Measurements from ENCODE around the gene YAE1.

YAE1 gene

DNA sequence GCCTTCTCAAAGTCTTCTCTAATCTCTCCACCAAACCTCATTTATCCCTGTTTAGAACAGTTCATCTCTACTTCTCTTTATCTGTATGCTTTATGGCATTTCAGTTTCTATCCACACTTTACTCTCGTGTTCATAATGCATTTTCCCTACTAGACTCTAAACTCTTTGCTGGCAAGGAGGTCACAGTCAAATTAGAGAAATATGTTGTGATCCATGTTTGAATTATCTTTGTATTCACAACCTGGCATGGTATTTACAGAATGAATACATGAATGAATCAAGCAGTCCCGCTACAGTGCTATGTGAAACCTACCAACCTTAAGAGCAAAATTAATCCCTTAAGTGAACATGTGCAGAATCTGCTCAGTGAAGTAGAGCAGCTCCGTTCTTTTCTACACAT is 12.8 kb upstream of the YAE1 start:
- TF ChIP-seq CEBPB (IDR thresholded peaks at IDR 0.05) (no peak), EGR1 (IDR thresholded peaks at IDR 0.05) (no peak), ZBTB7A (IDR thresholded peaks at IDR 0.05; ENCODE audit: low read depth) (no peak)
- TF ChIP-seq, protein P1, sequence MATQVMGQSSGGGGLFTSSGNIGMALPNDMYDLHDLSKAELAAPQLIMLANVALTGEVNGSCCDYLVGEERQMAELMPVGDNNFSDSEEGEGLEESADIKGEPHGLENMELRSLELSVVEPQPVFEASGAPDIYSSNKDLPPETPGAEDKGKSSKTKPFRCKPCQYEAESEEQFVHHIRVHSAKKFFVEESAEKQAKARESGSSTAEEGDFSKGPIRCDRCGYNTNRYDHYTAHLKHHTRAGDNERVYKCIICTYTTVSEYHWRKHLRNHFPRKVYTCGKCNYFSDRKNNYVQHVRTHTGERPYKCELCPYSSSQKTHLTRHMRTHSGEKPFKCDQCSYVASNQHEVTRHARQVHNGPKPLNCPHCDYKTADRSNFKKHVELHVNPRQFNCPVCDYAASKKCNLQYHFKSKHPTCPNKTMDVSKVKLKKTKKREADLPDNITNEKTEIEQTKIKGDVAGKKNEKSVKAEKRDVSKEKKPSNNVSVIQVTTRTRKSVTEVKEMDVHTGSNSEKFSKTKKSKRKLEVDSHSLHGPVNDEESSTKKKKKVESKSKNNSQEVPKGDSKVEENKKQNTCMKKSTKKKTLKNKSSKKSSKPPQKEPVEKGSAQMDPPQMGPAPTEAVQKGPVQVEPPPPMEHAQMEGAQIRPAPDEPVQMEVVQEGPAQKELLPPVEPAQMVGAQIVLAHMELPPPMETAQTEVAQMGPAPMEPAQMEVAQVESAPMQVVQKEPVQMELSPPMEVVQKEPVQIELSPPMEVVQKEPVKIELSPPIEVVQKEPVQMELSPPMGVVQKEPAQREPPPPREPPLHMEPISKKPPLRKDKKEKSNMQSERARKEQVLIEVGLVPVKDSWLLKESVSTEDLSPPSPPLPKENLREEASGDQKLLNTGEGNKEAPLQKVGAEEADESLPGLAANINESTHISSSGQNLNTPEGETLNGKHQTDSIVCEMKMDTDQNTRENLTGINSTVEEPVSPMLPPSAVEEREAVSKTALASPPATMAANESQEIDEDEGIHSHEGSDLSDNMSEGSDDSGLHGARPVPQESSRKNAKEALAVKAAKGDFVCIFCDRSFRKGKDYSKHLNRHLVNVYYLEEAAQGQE (IDR thresholded peaks at IDR 0.05; ENCODE audit: low read depth) = no peak

DNA sequence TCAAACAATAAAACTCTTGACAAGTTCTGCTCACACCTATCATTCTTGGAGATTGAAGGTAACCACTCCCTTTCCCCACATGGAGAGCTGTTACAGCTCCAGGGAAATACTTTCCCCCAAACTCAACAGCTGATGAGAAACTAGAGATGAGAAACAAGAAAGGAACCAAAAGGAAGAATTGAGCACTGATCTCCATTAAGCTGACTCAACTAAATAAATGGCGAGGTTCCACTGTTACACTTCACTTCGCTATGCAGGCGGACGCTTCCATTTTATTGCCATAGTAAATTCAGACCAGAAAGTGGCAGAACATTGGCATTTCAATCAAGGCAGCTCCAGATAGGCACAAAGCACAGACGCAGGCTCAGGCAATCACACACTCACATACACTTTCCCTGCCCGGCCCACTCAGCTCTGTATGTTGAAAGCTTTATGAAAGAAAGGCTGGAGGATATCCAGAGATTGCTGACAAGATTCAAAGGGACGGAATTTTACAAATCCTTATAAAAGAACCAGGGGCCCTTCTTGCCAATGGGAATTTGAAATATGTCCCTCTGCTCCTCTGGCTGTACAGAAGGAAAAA is 11.5 kb upstream of the YAE1 start:
- TF ChIP-seq TEAD4 (IDR thresholded peaks at IDR 0.05) = no peak
- TF ChIP-seq TAF1 (IDR thresholded peaks at IDR 0.05; ENCODE audit: low read depth) = no peak
- TF ChIP-seq, protein P2, sequence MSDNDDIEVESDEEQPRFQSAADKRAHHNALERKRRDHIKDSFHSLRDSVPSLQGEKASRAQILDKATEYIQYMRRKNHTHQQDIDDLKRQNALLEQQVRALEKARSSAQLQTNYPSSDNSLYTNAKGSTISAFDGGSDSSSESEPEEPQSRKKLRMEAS (IDR thresholded peaks at IDR 0.05) = no peak
- no peak for TF ChIP-seq FOXM1 (IDR thresholded peaks at IDR 0.05; ENCODE audit: borderline replicate concordance, low read depth)
- no peak for TF ChIP-seq NFIC (IDR thresholded peaks at IDR 0.05)
- TF ChIP-seq ZBTB7A (IDR thresholded peaks at IDR 0.05; ENCODE audit: low read depth) = no peak

DNA sequence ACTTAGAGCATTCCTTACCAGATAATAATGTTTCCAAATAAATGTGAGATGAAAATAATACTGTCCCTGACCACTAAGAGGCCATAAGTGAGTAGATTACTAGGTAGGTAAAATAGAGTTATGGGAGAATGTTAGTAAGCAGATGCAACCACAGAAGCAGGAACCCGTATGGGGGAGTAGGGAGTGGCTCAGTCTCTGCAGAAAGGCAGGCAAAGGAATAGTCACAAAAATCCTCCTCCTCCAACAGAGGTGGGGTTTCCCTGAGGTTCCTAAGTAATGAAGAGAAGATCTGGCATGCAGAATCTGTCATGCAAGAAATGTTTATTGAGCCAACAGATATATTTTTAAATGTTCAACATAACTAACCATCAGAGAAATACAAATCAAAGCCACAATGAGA is 9.0 kb upstream of the YAE1 start:
- TF ChIP-seq RAD21 (IDR thresholded peaks at IDR 0.05; ENCODE audit: low read depth) (no peak), TEAD4 (IDR thresholded peaks at IDR 0.05) (no peak), EP300 (IDR thresholded peaks at IDR 0.05; ENCODE audit: borderline replicate concordance) (no peak), ZBTB7A (IDR thresholded peaks at IDR 0.05; ENCODE audit: low read depth) (no peak)
- TF ChIP-seq, protein P3, sequence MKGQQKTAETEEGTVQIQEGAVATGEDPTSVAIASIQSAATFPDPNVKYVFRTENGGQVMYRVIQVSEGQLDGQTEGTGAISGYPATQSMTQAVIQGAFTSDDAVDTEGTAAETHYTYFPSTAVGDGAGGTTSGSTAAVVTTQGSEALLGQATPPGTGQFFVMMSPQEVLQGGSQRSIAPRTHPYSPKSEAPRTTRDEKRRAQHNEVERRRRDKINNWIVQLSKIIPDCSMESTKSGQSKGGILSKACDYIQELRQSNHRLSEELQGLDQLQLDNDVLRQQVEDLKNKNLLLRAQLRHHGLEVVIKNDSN (IDR thresholded peaks at IDR 0.05) = no peak

DNA sequence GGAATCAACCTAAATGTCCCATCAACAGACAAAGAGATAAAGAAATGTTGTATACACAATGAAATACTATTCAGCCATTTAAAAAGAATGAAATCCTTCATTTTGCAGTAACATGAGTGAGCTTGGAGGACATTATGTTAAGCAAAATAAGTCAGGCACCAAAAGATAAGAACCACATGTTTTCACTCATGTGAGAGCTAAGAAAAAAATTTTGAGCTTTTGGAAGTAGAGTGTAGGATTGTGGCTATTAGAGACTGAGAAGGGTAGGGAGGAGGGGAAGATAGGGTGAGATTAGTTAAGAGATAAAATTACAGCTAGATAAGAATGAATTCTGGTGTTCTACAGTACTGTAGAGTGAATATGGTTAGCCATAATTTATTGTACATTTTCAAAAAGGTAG is 8.3 kb upstream of the YAE1 start:
- TF ChIP-seq, protein P2 (IDR thresholded peaks at IDR 0.05) = no peak
- TF ChIP-seq, protein P3 (IDR thresholded peaks at IDR 0.05) = no peak
- TF ChIP-seq RAD21 (IDR thresholded peaks at IDR 0.05; ENCODE audit: low read depth) (no peak), TCF12 (IDR thresholded peaks at IDR 0.05; ENCODE audit: low read depth) (no peak), CEBPB (IDR thresholded peaks at IDR 0.05) (no peak), CREB1 (IDR thresholded peaks at IDR 0.05; ENCODE audit: low read depth) (no peak), EGR1 (IDR thresholded peaks at IDR 0.05) (no peak), TEAD4 (IDR thresholded peaks at IDR 0.05) (no peak), ZBTB7A (IDR thresholded peaks at IDR 0.05; ENCODE audit: low read depth) (no peak)

DNA sequence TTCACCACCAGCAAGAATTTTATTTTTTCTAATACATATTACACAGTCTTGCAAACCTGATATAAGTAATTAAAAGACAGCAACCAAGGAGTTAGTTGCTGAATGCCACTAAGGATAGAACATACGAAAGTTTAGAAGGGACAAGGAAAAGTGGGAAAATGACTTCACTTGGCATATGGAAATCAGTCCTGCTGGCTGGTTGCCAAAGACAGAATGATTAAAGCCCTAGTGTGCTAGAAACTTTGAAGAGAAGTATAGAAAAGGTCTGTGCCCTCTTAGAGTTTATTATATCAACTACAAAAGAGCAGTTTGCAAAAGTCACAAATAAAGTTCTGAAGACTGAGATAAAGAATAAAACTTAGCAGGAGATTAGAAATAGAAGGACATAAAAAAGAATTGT is 5.8 kb upstream of the YAE1 start:
- TF ChIP-seq, protein P3 (IDR thresholded peaks at IDR 0.05) = no peak
- TF ChIP-seq NFIC (IDR thresholded peaks at IDR 0.05) = 0 out of 2 replicates have a peak, but pooled peaks have one; percentile 19
- TF ChIP-seq TAF1 (IDR thresholded peaks at IDR 0.05; ENCODE audit: low read depth) = no peak
- TF ChIP-seq CEBPB (IDR thresholded peaks at IDR 0.05) = no peak
- TF ChIP-seq, protein P1 (IDR thresholded peaks at IDR 0.05; ENCODE audit: low read depth) = no peak
- TF ChIP-seq TEAD4 (IDR thresholded peaks at IDR 0.05) = no peak
- no peak for TF ChIP-seq ZBTB7A (IDR thresholded peaks at IDR 0.05; ENCODE audit: low read depth)
- no peak for TF ChIP-seq CREB1 (IDR thresholded peaks at IDR 0.05; ENCODE audit: low read depth)

DNA sequence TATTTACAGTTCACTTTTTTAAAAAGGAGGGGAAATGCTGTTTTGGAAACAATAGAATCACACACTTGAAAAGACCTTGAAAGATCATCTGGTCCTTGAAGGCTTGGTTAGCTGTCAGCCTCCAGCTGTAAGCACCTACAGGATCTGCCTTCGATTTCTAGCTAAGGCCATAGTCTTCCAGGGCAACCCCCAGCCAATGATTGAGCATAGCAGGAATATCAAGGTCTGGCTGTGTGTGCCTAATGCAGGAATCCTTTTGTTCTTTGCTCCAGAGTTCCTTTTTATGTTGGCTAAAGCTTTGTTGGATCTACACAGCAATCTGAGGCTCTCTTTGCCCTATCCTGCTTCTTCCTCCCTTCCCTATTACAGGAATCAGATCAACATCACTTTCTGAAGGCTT is 5.2 kb upstream of the YAE1 start:
- TF ChIP-seq, protein P3 (IDR thresholded peaks at IDR 0.05) = no peak
- TF ChIP-seq, protein P1 (IDR thresholded peaks at IDR 0.05; ENCODE audit: low read depth) = no peak
- no peak for TF ChIP-seq ZBTB7A (IDR thresholded peaks at IDR 0.05; ENCODE audit: low read depth)
- no peak for TF ChIP-seq TAF1 (IDR thresholded peaks at IDR 0.05; ENCODE audit: low read depth)
- TF ChIP-seq FOXM1 (IDR thresholded peaks at IDR 0.05; ENCODE audit: borderline replicate concordance, low read depth) = no peak
- TF ChIP-seq EGR1 (IDR thresholded peaks at IDR 0.05) = no peak
- TF ChIP-seq TEAD4 (IDR thresholded peaks at IDR 0.05) = no peak
- no peak for TF ChIP-seq RAD21 (IDR thresholded peaks at IDR 0.05; ENCODE audit: low read depth)
- TF ChIP-seq CEBPB (IDR thresholded peaks at IDR 0.05) = no peak
- TF ChIP-seq EP300 (IDR thresholded peaks at IDR 0.05; ENCODE audit: borderline replicate concordance) = no peak
- TF ChIP-seq, protein P2 (IDR thresholded peaks at IDR 0.05) = no peak
- no peak for TF ChIP-seq NFIC (IDR thresholded peaks at IDR 0.05)
- TF ChIP-seq CREB1 (IDR thresholded peaks at IDR 0.05; ENCODE audit: low read depth) = no peak
- TF ChIP-seq TCF12 (IDR thresholded peaks at IDR 0.05; ENCODE audit: low read depth) = no peak
- TF ChIP-seq YY1 (IDR thresholded peaks at IDR 0.05; ENCODE audit: low read depth) = no peak
